ENCODE results near the gene STAT5B.
"Not testable (repeated sequence)": the region's sequence is repeated elsewhere in the genome, so short reads cannot be mapped to it uniquely, and the experiment has no call there.

STAT5B gene

DNA sequence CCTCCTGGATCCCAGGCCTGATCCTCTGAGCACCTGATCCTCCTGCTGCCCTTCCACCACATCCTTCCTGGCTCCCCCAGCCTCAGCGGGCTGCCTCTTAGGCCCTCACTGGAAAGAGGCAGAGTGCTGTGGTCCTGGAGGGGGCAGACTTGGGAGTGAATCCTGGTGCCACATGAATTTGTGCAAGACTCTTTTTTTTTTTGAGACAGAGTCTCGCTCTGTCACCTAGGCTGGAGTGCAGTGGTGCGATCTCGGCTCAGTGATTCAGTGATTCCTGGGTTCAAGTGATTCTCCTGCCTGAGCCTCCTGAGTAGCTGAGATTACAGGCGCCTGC, 84.9 kb downstream of the STAT5B start:
- DNase-seq, result no peak

DNA sequence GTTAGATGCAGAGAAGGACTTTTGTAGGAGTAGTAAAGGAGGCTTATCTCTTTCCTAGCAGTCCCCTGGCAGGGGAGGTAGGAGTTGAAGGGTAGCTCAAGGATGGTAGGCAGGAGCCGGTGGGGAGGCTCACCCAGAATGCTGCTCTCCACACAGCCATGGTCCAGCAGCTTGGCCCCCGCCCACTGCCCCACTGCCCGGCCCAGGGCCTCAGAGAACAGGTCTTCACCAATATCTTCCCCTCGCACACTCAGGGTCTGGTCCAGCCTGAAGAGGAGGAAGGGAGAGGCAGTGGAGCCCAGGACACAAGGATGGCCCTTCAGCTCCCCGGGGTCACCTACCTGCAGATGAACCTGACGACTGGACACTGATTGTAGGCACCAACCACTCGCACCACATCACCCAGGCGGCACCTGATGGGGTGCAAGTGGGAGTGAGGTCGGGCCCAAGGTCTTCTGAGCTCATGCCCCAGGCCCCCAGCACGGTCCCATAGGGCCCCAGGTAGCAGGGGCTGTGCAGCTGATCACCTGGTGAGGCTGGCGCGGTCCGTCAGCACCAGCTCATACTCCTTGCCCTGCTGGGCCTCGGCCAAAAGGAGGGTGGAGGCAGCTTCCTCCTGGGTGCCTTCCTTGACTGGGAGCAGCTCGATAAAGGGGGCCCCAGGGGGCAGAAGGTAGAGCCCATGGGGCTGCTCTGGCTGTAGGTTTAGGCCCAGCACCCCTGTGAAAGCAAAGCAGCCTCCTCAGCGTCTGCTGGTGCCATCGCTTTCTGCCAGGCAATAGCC, 85.5 kb downstream of the STAT5B start:
- no peak for DNase-seq

DNA sequence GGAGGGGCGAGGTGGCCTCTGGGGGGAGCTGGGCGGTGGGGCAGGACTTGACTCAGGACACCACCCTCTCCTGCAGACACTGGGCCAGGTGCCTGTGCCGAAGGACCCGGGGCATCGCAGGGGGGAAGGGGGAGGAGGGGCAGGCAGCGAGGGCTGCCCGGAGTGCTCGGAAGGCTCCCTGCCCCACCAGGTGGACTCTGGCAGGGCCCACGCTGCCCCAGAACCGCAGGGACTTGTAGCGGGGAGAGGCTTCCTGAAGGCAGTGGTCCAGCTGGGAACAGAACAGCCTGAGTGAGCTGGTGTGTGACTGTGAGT, 86.6 kb downstream of the STAT5B start:
- no peak for DNase-seq

DNA sequence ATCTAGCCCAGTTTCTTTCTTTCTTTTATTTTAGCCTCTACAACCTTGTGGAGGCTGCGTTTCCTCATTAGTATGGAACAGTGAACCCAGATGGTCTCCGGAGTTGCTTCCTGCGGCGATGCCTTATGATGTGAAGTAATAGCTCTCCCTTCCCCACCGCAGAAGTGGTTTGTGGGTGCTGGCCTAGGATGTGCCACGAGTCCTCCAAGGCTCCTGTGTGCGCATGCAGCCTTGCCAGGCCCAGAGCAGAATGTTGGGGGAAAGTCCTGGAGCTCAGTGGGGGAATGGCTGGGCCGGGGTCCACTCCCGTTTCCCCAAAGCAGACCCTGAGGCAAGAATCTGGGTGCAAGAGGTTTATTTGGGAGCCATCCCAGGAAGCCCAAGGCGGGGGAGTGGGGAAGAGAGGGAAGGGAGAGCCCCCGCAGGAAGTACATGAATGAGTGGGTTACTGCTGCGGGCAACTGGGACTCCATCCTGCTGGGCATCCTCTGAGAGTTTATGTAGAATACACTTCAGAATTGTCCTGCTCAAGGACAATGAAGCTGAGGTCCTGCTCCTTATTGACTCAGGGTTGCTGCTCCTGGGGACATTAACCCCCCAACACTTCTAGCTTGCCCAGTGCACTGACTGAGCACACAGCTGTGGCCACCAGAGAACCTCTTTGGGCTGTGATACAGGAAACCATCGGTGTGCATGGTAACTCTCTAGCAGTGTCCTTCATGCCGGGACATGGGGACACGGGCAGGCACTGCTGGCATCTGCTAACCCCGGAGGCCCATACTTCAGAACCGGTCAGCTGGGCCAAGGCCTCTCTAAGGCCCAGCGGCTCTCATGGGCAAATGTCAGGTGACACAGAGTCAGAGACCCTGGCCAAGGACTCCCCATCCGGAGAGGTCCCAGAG, 87.2 kb downstream of the STAT5B start:
- no peak for DNase-seq

DNA sequence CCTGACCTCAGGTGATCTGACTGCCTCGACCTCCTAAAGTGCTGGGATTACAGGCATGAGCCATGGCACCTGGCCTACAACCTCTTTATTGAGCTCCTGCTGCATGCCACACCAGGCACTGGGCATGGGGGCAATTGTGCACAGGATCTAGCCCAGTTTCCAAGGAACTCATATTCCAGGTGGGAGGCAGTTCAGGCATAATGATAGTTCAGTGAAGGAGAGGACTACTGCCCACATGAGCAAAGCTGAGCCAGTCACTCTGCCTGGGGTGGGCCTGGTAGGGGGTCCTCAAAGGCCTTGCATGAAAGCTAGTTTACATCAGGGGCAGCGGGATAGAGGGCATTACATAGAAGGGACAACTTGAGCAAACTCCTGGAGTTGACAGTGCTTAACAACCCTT, 88.4 kb downstream of the STAT5B start:
- DNase-seq, result no peak

DNA sequence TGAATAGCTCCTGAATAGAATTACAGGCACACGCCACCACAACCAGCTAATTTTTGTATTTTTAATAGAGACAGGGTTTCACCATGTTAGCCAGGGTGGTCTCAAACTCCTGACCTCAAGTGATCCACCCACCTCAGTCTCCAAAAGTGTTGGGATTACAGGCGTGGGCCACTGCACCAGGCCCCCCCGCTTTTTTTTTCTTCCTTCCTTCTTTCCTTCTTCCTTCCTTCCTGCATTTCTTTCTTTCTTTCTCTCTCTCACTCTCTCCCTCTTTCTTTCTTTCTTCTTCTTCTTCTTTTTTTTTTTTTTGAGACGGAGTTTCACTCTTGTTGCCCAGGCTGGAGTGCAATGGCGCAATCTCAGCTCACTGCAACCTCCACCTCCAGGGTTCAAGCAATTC, 90.0 kb downstream of the STAT5B start:
- DNase-seq, result not testable (repeated sequence)

DNA sequence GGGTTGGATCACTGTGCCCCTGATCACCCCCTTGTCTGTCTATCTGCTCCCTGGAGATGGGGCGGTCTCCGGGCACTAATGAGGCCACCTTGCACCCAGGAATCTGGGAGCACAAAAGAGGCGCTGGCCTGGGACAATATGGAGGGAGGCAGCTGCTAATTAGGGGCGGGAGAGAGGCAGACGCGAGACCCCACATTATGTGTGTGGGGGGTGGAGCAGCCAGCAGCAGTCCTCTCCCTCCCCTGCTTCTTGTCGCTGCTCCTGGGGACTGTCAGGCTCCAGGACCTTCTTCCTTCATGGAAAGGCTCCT, 90.6 kb downstream of the STAT5B start:
- DNase-seq, result no peak

DNA sequence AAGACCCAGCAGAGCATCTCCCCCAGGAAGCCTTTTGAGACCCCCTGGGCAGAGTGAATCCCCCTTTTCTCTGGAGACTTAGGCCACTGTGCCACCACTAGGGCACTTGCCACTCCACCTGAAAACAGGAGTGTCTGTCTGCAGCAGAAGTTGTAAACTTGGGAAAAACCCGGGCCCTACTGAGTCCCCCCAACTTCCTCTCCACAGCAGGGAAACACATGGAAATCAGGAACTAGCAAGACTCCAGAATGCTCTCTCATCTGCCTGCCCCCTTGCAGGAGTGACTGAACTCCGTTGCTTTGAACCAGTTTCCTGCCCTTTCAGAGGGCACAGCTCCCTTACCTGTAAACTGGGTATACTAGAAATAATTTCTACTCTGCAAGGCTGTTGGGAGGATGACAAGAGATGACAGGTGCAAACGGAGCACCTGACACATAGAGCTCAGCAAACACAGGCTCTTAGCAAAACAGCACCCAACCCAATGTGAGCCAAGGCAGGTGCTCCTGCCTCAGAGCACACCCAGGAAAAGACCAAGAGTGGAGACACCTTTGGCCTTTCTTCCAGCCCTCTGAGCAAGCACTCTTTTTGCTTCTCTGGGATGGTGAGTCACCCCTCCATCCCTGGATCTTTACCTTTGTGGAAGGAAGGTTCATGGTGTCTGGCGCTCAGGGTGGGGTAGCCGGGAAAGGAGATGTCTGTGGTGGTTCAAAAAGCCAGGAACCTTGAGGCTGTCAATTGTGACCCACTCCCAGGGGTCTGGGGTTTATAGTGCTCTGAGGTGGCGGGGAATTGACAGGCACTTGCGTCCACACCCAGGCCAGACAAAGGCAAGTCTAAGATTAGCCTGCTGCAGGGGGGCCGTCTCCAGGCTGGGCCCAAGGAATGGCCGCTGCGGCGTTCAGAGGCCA, 91.2 kb downstream of the STAT5B start, which contains the start of gene HCRT:
HCRT (minus strand) TSS at position 740 of the 908 bp plus-strand sequence; CDS start at position 653, 87 bp downstream.
- DNase-seq, result no peak

DNA sequence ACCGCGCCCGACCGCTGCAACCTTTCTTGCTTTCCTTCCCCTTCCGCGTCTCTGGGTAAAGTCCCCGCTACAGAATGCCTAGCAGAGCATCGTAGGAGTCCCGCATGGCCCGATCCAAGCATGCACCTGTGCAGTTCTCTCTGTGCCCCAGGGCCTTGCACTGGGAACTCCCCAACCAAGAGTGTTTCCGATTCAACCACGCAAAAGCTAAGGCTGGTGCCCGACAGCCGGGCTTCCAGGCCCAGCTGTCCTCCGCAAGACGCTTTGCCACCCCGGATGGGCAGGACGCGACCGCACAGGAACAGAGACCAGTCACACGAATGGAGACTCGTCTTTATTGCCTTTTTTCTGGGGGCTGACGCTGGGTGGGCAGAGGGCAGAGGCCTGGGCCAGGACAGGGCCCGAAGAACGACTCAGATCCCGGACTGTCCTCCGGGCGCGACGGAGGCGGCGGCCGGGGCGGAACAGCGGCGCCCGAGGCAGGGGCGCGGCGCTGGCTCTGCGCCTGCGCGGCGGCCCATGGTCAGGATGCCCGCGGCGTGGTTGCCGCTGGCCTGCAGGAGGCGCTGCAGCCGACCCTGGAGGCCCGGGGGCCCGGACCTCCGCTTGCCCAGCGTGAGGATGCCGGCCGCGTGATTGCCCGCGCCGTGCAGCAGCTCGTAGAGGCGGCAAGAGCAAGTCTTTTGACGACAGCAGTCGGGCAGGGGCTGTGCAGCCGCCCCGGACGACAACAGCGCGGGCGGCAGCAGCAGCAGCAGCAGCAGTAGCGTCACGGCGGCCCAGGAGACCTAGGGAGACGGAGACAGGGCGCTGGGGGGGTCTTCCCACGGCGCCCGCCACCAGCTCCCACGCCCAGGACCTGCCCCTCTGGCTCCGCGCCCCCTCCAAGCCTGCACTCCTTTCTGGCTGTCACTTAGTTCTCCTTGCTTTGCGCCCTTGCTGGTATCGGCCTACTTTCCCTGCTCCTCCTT, 92.2 kb downstream of the STAT5B start:
- DNase-seq, result peak; percentile 75

DNA sequence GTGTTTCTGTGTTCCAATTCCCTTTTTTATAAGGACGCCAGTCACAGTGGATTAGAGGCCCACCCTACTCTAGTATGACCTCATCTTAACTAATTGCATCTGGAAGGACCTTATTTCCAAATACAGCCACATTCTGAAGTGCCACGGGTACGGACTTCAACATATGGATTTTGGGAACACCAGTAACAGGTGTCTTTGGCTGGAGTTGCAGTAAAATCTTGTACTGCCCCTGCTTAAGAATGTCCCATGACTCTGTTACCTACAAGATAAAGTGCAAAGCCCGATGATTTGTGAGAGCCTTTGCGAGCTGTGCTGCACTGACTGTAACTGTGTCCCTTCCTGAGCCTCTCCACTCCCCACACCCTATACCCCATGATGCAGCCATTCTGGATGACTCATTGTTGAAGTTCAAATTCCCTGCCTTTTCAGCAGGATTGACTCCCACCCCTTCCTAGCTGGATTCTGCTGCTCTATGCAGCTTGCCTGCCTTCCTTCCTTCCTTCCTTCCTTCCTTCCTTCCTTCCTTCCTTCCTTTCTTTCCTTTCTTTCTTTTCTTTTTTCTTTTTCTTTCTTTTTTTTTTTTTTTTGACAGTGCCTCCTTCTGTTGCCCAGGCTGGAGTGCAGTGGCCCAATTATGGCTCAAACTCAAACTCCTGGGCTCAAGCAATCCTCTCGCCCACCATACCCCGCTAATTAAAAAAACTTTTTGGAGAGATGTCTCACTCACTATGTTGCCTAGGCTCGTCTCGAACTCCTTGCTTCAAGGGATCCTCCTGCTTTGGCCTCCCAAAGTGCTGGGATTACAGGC, 93.1 kb downstream of the STAT5B start:
- DNase-seq, result no peak

DNA sequence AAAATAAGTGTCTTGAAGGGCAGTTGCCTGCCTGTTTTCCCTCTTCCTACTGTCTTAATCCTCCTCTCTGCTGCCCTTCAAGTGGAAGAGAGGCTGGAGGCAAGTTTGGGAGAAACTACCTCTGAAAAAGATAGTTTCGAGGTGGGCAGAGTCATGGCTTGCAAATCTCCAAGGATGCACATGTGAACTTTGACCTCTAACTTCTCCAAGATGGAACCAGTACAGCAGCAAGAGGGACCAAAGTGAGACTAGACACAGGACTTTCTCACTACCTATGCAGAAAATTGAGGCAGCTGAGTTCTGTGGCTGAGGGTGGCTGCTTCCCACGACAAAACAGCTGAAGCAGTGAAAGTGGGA, 94.4 kb downstream of the STAT5B start:
- DNase-seq, result no peak

DNA sequence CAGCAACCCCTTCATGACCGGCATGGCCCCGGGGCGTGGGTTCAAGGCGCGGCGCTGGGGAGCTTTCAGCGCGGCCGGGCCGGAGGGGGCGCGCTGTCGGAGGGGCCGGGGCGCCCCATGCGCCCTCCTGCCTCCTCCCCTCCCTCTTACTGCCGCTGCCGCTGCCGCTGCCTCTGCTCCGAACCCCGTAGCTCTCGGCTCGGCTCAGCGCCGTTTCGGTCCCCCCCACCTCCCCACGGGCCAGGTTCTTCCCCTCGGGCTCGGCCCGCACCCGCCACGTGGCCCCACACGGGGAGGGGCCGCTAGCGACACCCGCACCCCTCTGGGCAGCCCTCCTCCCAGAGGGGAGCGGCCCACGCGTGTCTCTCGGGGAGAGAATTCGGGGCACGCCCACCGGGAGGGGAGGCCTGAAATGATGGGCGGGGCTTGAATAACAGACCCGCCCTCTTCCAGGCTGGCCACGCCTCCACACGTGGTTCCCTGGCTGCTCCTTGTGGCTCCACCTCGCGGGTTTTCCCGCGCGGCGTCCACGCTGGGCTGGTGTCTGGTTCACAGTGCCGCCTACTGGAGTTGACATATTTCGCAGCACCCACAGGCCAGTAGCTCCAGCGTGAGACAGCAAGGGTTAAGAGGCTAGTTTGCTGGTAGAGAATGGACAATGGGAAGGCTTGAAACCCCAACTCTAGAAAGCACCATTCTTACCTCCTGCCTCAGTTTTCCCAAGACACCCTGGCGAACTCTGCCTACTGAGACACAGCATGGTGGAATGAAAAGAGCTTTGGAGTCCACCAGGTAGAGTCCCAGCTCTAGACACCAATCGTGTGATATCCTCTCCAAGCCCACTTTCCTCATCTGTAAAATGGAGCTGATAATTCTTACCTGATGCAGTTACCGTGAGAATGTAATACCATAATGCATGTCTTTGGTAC, 95.0 kb downstream of the STAT5B start, which contains the start of gene KCNH4:
KCNH4 (minus strand) TSS at position 221 of the 929 bp plus-strand sequence; CDS start at position 24, 197 bp downstream.
- peak; percentile 87 for DNase-seq

DNA sequence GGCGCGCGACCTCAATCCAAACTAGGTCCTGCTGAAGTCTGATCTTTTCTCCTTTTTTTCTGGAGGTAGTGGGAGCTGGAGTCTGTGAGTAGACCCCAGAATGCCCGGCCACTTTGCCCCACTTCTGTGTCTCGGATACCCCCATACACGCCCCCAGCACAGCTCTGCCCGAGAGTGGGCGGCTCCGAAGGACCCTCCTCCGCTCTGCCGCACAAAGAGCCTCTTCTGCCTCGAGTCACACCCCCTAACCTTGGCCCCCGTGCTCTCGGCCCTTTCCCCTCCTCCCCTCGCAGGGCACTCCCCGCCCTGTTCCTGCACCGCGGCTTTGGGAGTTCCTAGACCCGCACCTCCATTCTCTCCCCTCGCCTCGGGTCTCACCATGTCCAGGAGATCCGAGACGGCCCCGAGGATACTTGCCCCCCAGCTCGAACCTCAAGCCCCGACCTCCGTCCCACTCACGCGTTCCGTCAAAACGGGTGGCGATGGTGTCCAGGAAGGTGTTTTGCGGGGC, 95.7 kb downstream of the STAT5B start:
- no peak for DNase-seq

DNA sequence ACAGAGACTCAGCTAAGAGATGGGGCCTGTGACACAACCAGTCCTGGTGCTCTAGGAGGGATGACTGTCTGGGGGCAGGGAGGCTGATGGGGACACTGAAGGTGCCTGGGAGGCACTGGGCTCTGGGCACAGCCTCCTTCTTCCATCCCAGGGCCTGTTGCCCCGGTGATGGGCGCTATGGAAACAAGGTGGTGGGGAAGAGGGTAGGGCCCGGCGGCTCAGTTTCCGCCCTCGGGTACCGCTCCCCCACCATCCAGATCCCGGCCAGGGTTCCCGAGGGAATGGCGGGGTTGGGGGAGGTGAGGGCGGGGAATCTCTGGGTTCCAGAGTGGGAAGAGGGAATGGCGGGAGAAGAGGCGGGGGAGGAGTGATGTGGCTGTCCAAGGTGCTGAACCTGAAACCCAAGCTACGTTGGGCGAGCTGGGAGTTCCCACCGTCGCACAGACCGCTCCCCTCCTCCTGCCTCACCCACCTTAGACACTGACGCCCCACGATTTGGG, 96.2 kb downstream of the STAT5B start:
- DNase-seq, result no peak

DNA sequence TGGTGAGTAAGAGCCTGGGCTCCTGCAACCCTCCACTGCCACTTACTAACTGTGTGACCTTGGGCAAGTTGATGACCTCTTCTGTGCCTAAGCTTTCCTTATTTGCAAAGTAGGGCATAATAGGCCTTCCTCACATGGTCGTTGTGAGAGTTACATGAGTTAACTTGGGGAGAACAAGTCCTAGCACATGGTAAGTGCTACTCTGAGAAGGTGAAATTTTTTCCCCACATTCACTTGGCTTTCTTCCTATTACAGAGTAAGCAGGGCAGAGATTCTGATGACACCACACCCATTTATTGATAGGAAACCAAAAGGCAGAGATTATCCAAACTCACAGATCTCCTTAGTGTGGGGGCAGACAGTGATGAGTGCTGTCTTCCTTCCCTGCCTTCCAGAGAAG, 96.9 kb downstream of the STAT5B start:
- no peak for DNase-seq

DNA sequence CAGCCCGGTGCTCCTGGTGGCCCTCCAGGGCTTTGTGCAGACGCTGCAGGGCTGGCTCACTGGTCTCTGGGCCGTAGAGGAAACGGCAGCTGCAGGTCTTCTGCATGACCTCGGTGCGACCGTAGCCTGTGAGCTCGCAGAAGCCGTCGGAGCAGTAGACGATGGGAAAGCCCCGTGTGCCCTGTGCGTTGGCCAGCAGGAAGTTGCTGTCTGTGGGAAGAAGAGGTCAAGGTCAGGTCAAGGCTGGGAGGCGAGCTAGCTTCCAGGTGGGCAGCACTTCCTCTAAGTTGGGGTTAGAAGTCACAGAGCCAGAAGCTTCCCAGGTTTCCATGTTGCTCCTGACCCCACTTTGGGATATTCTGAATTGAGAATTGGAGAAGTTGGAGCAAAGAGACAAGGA, 97.4 kb downstream of the STAT5B start:
- no peak for DNase-seq

DNA sequence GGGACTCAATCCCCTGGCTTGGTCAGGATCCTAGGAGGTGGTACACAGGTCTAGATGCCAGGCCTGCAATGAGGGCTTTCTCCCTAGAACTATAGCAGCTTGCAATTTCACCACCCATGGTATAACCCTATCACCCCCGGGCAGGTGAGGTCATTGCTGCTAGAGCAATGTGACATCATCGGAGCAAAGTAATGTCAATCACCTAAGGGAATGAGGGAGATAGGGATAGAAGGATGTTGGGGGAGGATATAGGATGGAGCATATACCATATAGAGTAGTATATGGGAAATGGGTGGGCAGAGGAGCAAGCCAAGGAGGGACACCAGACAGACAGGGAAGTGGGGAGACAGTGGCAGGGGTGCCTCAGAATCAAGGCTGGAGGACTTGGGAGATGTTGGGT, 98.5 kb downstream of the STAT5B start:
- DNase-seq, result no peak

DNA sequence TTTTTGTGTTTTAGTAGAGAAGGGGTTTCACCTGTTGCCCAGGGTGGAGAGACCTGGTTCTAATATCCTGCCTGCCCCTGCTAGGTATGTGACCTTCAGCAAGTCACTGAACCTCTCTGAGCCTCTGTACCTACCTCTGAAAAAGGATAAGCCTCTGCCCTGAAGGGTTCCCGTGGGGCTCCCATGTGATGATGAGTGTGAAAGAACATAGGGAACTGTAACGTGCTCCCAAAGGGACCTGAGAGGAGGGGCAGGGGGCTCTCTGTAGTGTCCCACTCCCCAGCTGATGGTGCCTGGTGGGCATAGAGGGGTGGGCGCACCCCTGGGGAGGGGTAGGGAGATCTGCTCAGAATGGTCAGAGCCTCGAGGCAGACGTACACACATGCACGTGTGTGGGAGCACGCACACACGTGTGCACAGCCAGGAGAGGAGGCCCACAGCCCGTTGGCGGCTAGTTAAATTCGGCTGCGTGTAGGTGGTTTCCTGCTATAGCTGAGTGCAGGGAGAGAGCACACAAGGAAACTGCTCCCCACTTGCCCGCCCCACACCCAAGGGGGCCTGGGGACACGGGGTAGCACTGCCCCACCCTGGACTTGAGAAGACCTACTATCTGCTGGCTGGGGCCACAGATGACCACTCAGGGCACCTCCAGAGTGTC, 101.9 kb downstream of the STAT5B start:
- DNase-seq, result no peak

DNA sequence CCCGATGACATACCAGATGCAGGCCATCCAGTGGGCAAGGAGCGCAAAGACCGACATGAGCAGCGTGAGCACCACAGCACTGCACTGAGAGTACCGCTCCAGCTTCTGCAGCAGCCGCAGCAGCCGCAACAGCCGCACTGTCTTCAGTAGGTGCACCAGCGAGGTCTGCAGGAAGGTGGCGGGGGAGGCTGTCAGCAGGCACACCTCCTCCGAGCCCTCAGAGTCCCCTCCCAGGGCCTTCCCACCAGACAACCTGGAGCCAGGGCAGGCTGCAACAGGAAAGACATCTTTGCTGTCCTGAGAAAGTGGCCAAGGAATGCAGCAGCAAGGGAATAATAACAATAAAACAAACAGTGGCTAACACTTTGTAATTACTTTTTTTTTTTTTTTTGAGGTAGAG, 104.4 kb downstream of the STAT5B start:
- no peak for DNase-seq

Data from activated naive CD4-positive, alpha-beta T cell treated with anti-CD3 and anti-CD28 coated beads, Interleukin-2, amount 50 U/mL, for 16 hours (primary cell).